ENCODE measurements around the gene UBE4A. TPM values are rescaled to one million over a fixed set of nuclear protein-coding genes. Genes with fewer than 3 reads are reported as not detected.

The UBE4A gene
- total and polyA plus RNA-seq, 2 donors (not counting 1 experiment from before 2014, with no cell fraction given): 21.8 to 37.0 TPM

DNA sequence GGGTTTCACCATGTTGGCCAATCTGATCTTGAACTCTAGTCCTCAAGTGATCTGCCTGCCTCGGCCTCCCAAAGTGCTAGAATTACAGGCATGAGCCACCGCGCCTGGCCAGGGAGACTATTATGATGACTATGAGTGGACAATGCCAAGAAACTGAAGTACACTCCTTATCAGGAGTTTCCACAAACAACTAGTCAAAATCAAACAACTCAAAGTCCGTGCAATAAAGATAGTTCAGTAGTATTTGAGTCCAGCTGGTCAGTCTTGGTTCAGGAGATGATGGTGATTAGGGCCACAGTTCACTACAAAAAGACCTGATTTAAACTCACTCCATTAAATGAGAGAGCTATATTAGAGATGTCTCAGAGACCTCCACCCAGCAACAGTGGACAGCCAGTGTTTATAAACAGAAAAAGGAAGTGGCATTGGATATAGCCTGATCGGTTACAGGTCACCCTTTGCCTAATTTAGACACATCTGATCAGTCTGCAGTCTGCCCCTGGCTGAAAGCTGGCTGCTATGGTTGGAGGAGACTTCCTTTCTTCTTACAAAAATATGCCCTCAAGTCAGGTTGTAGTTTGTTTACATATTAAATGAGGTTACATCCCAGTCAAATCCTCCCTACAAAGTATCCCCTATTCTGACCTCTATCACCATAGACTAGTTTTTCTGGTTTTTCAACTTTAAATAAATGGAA is 37.9 kb upstream of the UBE4A start:
- H3K4me2 ChIP-seq (ENCODE audit: extremely low read depth, insufficient read depth, low read length): no peak overlapping the region
- no peak overlapping the region for H2AFZ ChIP-seq (ENCODE audit: low read length)
- no peaks in the 10 kb centered on the region for H3K79me2 ChIP-seq (ENCODE audit: control insufficient read depth, insufficient read depth, low read length)
- H3K9ac ChIP-seq (ENCODE audit: insufficient read depth, low read length): no peak overlapping the region
- no peak for TF ChIP-seq EZH2 (IDR thresholded peaks at IDR 0.05; ENCODE audit: low read length, missing control alignments)
- TF ChIP-seq, protein P1, sequence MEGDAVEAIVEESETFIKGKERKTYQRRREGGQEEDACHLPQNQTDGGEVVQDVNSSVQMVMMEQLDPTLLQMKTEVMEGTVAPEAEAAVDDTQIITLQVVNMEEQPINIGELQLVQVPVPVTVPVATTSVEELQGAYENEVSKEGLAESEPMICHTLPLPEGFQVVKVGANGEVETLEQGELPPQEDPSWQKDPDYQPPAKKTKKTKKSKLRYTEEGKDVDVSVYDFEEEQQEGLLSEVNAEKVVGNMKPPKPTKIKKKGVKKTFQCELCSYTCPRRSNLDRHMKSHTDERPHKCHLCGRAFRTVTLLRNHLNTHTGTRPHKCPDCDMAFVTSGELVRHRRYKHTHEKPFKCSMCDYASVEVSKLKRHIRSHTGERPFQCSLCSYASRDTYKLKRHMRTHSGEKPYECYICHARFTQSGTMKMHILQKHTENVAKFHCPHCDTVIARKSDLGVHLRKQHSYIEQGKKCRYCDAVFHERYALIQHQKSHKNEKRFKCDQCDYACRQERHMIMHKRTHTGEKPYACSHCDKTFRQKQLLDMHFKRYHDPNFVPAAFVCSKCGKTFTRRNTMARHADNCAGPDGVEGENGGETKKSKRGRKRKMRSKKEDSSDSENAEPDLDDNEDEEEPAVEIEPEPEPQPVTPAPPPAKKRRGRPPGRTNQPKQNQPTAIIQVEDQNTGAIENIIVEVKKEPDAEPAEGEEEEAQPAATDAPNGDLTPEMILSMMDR (conservative IDR thresholded peaks at IDR 0.05 in 1 of 2, IDR thresholded peaks at IDR 0.05 in 1 of 2; ENCODE audit: low read depth in 1 of 2, low read length in 2 of 2): no peak
- H4K20me1 ChIP-seq (ENCODE audit: control insufficient read depth, extremely low read depth, insufficient read depth, low read length): no peaks in the 10 kb centered on the region
- H3K27me3 ChIP-seq (ENCODE audit: control insufficient read depth, insufficient read depth, low read length): no peaks in the 10 kb centered on the region
- H3K36me3 ChIP-seq (ENCODE audit: control insufficient read depth, insufficient read depth, low read length): no peaks in the 10 kb centered on the region
- no peaks in the 10 kb centered on the region for H3K4me1 ChIP-seq (ENCODE audit: control insufficient read depth, extremely low read depth, insufficient read depth, low read length)
- H3K27ac ChIP-seq (ENCODE audit: insufficient read depth, low read length): no peak overlapping the region
- no peak overlapping the region for H3K4me3 ChIP-seq (replicated peaks in 1 of 4; ENCODE audit: control extremely low read depth in 1 of 4, insufficient read depth in 1 of 4, low read depth in 3 of 4, low read length in 4 of 4)
- DNase-seq (ENCODE audit: low read depth in 2 of 2): no peak
- no peaks in the 10 kb centered on the region for H3K9me3 ChIP-seq (ENCODE audit: control insufficient read depth, insufficient read depth, low read depth, low read length)

DNA sequence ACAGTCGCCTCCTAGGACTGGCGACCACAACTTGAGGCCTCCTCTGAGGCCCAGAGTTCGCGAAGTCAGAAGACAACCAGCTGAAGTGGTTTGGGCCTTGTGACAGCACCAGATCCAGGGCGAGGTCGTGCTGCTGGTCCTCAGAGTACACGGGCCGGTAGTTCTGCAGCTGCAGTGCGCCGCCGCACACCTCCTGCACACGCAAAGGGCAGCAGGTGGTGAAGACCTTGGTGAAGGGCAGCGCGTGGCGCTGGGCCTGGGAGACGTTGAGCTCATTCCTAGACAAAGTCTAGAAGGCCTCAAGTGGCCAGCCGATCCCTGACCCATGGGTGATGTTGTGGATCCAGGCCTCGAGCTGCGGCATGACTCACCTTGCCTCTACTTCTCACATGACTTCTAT is 36.7 kb upstream of the UBE4A start:
- no peaks in the 10 kb centered on the region for H3K36me3 ChIP-seq (ENCODE audit: control insufficient read depth, insufficient read depth, low read length)
- no peak for DNase-seq (ENCODE audit: low read depth in 2 of 2)
- H3K27ac ChIP-seq (ENCODE audit: insufficient read depth, low read length): no peak overlapping the region
- no peaks in the 10 kb centered on the region for H3K9me3 ChIP-seq (ENCODE audit: control insufficient read depth, insufficient read depth, low read depth, low read length)
- no peaks in the 10 kb centered on the region for H3K79me2 ChIP-seq (ENCODE audit: control insufficient read depth, insufficient read depth, low read length)
- TF ChIP-seq EZH2 (IDR thresholded peaks at IDR 0.05; ENCODE audit: low read length, missing control alignments): no peak
- TF ChIP-seq, protein P1 (conservative IDR thresholded peaks at IDR 0.05 in 1 of 2, IDR thresholded peaks at IDR 0.05 in 1 of 2; ENCODE audit: low read depth in 1 of 2, low read length in 2 of 2): no peak
- no peak overlapping the region for H3K4me2 ChIP-seq (ENCODE audit: extremely low read depth, insufficient read depth, low read length)
- no peak overlapping the region for H3K4me3 ChIP-seq (replicated peaks in 1 of 4; ENCODE audit: control extremely low read depth in 1 of 4, insufficient read depth in 1 of 4, low read depth in 3 of 4, low read length in 4 of 4)
- no peaks in the 10 kb centered on the region for H3K27me3 ChIP-seq (ENCODE audit: control insufficient read depth, insufficient read depth, low read length)
- no peaks in the 10 kb centered on the region for H3K4me1 ChIP-seq (ENCODE audit: control insufficient read depth, extremely low read depth, insufficient read depth, low read length)
- H4K20me1 ChIP-seq (ENCODE audit: control insufficient read depth, extremely low read depth, insufficient read depth, low read length): no peaks in the 10 kb centered on the region
- no peak overlapping the region for H3K9ac ChIP-seq (ENCODE audit: insufficient read depth, low read length)
- H2AFZ ChIP-seq (ENCODE audit: low read length): no peak overlapping the region

DNA sequence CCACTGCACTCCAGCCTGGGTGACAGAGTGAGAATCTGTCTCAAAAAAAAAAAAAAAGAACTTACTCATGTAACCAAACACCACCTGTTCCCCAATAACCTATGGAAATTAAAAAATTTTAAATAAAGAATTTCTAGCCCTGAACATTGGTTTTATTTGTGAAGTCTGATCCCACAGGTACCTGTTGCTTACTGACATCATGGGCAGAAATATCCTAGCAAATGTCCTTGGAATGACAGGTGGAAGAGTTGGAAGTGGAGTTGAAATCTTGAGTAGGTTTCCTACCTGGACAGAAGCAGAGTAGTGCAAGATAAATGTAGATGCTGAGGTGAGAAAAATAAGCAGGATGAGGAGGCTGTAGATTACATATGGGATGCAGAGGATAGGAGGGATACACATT is 34.1 kb upstream of the UBE4A start:
- Histone ChIP-seq H3K27ac (ENCODE audit: insufficient read depth, low read length) (no peak overlapping the region), H3K9ac (ENCODE audit: insufficient read depth, low read length) (no peak overlapping the region), H3K4me3 (replicated peaks in 1 of 4; ENCODE audit: control extremely low read depth in 1 of 4, insufficient read depth in 1 of 4, low read depth in 3 of 4, low read length in 4 of 4) (no peak overlapping the region), H2AFZ (ENCODE audit: low read length) (no peak overlapping the region), H3K36me3 (ENCODE audit: control insufficient read depth, insufficient read depth, low read length) (no peaks in the 10 kb centered on the region), H3K4me1 (ENCODE audit: control insufficient read depth, extremely low read depth, insufficient read depth, low read length) (no peaks in the 10 kb centered on the region), H3K4me2 (ENCODE audit: extremely low read depth, insufficient read depth, low read length) (no peak overlapping the region), H3K27me3 (ENCODE audit: control insufficient read depth, insufficient read depth, low read length) (no peaks in the 10 kb centered on the region), H3K79me2 (ENCODE audit: control insufficient read depth, insufficient read depth, low read length) (no peaks in the 10 kb centered on the region), H4K20me1 (ENCODE audit: control insufficient read depth, extremely low read depth, insufficient read depth, low read length) (no peaks in the 10 kb centered on the region), H3K9me3 (ENCODE audit: control insufficient read depth, insufficient read depth, low read depth, low read length) (no peaks in the 10 kb centered on the region)
- TF ChIP-seq EZH2 (IDR thresholded peaks at IDR 0.05; ENCODE audit: low read length, missing control alignments): no peak
- TF ChIP-seq, protein P1 (conservative IDR thresholded peaks at IDR 0.05 in 1 of 2, IDR thresholded peaks at IDR 0.05 in 1 of 2; ENCODE audit: low read depth in 1 of 2, low read length in 2 of 2): no peak
- DNase-seq (ENCODE audit: low read depth in 2 of 2): no peak

All from fibroblast of lung (primary cell).